IgD-negative memory B cell (primary cell): ENCODE measurements around the gene C10orf67. TPM values are rescaled to one million over a fixed set of nuclear protein-coding genes. Genes with fewer than 3 reads are reported as not detected.

Experiments
- H3K27ac Mint-ChIP-seq, 3 donors: one replicate each; pipeline ENCODE4 v1.8.0; 2020 to 2022; ENCODE audit warnings: mild to moderate bottlenecking in 3 of 3, mixed read lengths in 3 of 3, moderate library complexity in 1 of 3
- H3K27me3 Mint-ChIP-seq: one replicate; pipeline ENCODE4 v1.8.0; 2021; ENCODE audit warnings: mixed read lengths
- H3K36me3 Mint-ChIP-seq: one replicate; pipeline ENCODE4 v1.8.0; 2020; ENCODE audit warnings: mild to moderate bottlenecking, mixed read lengths
- H3K4me1 Mint-ChIP-seq, 3 donors: one replicate each; pipeline ENCODE4 v1.8.0; 2020 to 2022; ENCODE audit warnings: mixed read lengths in 3 of 3, mild to moderate bottlenecking in 1 of 3
- H3K4me3 Mint-ChIP-seq, 4 donors: one replicate each; pipeline ENCODE4 v1.8.0; 2020 to 2022; ENCODE audit warnings: mild to moderate bottlenecking in 4 of 4, mixed read lengths in 4 of 4, moderate library complexity in 3 of 4
- H3K9me3 Mint-ChIP-seq, 3 donors: one replicate each; pipeline ENCODE4 v1.8.0; 2020 to 2021; ENCODE audit warnings: mixed read lengths in 3 of 3, mild to moderate bottlenecking in 1 of 3
- polyA plus RNA-seq: library from polyadenylated mRNA; unstranded; fragments of 300-500 nt; fragmentation: Illumina TruSeq; gene quantifications from one replicate; pipeline ENCODE4 v1.2.3, GENCODE V29; 2021

Gene C10orf67
- polyA plus RNA-seq, 1 donor from 2014 or later = not detected

DNA sequence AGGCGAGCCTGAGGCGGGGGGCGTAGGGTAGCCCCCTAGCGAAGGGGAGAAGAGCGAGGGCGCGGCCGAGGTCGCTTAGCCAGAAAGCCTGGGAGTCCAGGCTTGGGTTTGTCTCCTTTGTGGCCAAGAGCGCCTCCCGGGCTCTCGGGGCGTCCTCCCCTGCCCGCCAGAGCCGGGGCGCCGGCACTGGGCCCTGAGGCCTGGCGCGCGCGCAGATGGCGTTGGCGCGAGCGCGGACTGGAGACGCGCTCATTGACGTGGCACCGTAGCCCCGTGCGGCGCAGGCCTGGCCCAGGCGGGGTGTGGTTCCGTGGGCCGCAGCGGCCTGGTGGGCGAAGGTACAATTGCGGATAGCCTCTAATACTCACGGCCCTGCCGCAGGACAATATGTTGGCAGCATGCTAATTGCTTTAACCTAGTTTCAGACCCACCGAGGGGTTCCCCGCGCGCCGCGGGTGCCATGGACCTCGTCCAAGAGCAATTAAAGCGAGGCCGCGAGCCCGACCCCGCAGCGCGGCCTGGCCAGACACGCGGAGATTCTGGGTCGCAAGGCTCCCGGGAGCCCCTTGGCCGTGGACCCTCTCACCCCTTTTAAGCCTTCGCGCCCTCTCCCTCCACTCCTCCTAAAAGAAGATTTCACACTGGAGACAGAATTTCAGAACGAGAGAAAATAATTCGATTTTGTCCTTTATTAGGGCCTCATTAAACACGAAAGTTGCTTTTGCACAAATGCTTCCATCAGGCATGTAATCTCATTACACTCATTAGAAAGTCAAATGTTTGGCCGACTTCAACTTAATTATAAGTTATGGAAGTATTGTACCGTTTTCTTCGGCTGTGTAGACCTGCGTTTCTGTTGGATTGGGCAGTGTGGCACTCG lies 149.4 kb downstream of the C10orf67 start:
- Mint-ChIP-seq H3K36me3 (no peaks in the 10 kb centered on the region), H3K9me3 (no peaks in the 10 kb centered on the region), H3K4me3 (no peak overlapping the region), H3K4me1 (peaks cover 0 to 3% (median 1%) of the 10 kb centered on the region in 3 donors), H3K27ac (peak overlapping the region in 1 of 3 donors; percentile 51), H3K27me3 (peaks cover 60% of the 10 kb centered on the region)

DNA sequence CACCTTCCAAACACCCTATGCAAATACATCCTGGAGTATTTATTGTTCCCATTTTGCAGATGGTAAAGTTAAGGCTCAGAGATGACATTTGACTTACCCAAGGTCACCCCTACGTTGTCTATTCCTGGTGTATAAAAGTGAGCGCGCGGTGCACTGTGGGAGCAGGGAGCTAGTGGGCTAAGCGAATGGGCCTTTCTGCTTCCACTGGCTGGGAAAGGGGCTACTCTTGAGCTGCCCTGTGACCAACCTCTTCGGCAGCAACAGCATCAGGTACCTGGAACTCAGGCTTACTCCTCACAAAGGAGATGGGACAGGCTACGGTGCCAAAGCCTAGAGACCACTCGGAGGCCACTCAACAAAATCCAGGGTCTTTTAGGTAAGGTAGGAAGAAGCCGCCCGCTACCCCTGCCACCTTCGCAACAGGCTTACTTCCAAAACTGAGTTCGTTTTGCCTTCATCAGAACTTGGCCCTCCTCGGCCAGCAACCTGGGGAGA lies 150.1 kb downstream of the C10orf67 start:
- no peak overlapping the region for H3K4me3 Mint-ChIP-seq
- H3K4me1 Mint-ChIP-seq = peaks cover 0 to 3% (median 1%) of the 10 kb centered on the region in 3 donors
- no peaks in the 10 kb centered on the region for H3K36me3 Mint-ChIP-seq
- H3K9me3 Mint-ChIP-seq = no peaks in the 10 kb centered on the region
- peaks cover 58% of the 10 kb centered on the region for H3K27me3 Mint-ChIP-seq
- H3K27ac Mint-ChIP-seq = peak overlapping the region in 1 of 3 donors; percentile 57

DNA sequence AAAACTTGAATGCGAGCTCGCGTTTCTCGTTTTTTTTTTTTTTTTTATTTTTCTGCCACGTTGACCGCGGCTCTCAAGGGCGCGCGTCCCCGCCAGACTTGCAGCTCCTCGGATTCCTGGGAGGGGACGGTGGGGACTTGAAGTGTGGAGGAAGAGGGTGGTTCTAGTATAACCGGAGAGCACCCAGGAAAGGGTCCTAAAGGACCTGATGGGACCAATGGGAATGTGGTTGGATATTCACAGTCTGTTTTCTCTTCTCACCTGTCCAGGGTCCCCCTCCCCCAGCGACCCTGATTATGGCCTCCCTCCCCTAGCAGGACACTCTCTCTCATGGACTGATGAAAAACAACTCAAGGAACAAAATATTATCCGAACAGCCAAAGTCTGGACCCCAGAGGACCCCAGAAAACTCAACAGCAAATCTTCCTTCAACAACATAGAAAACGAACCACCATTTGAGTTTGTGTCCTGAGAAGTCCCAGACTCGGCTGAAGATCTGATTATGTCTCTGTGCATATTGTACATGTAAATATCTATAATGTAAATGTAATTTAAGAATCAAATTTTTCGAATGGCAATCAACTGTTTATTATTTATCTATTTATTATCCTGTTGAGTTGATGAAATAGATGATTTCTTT lies 151.0 kb downstream of the C10orf67 start:
- peaks cover 0 to 3% (median 1%) of the 10 kb centered on the region in 3 donors for H3K4me1 Mint-ChIP-seq
- H3K4me3 Mint-ChIP-seq = peak overlapping the region in 2 of 4 donors; percentile 1 to 22
- H3K9me3 Mint-ChIP-seq = no peaks in the 10 kb centered on the region
- no peaks in the 10 kb centered on the region for H3K36me3 Mint-ChIP-seq
- peaks cover 60% of the 10 kb centered on the region for H3K27me3 Mint-ChIP-seq
- peak overlapping the region in 2 of 3 donors; percentile 39 to 64 for H3K27ac Mint-ChIP-seq

DNA sequence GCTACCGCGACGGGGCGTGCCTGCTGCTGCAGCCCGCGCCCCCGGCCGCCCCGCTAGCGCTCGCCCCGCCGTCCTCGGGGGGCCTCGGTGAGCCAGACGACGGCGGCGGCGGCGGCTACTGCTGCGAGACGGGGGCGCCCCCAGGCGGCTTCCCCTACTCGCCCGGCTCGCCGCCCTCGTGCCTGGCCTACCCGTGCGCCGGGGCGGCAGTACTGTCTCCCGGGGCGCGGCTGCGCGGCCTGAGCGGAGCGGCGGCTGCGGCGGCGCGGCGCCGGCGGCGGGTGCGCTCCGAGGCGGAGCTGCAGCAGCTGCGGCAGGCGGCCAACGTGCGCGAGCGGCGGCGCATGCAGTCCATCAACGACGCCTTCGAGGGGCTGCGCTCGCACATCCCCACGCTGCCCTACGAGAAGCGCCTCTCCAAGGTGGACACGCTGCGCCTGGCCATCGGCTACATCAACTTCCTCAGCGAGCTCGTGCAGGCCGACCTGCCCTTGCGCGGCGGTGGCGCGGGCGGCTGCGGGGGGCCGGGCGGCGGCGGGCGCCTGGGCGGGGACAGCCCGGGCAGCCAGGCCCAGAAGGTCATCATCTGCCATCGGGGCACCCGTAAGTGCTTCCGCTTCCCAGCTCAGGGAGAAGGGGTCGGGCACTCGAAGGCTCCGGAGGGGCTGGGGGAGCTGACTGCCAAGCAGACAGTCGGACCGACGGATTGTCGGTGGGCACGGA lies 151.7 kb downstream of the C10orf67 start:
- H3K4me1 Mint-ChIP-seq = peaks cover 0 to 3% (median 1%) of the 10 kb centered on the region in 3 donors
- H3K27ac Mint-ChIP-seq = no peak overlapping the region
- no peaks in the 10 kb centered on the region for H3K36me3 Mint-ChIP-seq
- peaks cover 58% of the 10 kb centered on the region for H3K27me3 Mint-ChIP-seq
- H3K9me3 Mint-ChIP-seq = no peaks in the 10 kb centered on the region
- H3K4me3 Mint-ChIP-seq = no peak overlapping the region

DNA sequence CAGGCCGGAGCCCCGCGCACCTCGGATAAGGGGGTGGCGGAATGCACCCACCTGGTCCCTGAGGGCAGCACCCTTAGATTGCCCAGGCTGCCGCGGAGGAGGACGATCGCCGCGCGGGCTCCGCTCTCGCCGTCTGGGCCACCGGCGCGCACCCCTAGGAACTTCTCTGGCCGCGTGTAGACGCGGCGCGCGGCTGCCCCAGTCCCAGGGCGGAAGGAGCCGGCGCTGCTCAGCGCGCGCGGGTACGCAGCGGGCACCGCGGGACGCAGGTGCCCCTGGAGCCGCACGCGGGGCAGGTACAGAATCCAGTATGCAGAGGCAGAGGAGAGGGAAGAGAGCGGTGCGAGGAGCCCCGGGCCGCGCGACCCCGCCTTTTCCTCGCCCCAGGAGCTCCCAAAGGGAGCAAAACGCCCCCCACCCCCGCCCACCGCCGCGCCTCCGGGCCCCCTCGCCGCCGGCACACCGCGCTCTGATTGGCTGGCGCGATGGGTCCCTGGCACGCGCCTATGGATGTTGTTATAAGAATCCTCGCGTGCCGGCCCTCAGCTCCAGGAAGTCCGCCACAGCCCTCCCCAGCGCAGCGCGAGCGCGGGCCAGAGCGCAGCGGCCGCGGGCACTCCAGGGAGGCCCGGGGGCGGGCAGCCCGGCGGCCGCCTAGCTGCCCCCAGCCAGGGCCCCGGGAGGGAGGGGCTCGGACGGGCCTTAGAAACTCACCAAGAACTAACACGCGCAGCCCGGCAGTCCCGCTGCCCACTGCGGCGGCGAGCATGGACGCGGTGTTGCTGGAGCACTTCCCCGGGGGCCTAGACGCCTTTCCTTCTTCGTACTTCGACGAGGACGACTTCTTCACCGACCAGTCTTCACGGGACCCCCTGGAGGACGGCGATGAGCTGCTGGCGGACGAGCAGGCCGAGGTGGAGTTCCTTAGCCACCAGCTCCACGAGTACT lies 152.6 kb downstream of the C10orf67 start, which contains the start of gene PTF1A:
Gene PTF1A, plus strand, starts transcription at position 549 of the 948 bp plus-strand sequence. Its CDS starts 219 bp downstream, at position 768.
- H3K9me3 Mint-ChIP-seq = no peaks in the 10 kb centered on the region
- H3K36me3 Mint-ChIP-seq = no peaks in the 10 kb centered on the region
- peaks cover 56% of the 10 kb centered on the region for H3K27me3 Mint-ChIP-seq
- no peak within 1 kb of the TSS for H3K4me3 Mint-ChIP-seq
- H3K27ac Mint-ChIP-seq = peak within 1 kb of the TSS in 2 of 3 donors; percentile 57 to 67
- peaks cover 0 to 3% (median 1%) of the 10 kb centered on the region in 3 donors for H3K4me1 Mint-ChIP-seq

DNA sequence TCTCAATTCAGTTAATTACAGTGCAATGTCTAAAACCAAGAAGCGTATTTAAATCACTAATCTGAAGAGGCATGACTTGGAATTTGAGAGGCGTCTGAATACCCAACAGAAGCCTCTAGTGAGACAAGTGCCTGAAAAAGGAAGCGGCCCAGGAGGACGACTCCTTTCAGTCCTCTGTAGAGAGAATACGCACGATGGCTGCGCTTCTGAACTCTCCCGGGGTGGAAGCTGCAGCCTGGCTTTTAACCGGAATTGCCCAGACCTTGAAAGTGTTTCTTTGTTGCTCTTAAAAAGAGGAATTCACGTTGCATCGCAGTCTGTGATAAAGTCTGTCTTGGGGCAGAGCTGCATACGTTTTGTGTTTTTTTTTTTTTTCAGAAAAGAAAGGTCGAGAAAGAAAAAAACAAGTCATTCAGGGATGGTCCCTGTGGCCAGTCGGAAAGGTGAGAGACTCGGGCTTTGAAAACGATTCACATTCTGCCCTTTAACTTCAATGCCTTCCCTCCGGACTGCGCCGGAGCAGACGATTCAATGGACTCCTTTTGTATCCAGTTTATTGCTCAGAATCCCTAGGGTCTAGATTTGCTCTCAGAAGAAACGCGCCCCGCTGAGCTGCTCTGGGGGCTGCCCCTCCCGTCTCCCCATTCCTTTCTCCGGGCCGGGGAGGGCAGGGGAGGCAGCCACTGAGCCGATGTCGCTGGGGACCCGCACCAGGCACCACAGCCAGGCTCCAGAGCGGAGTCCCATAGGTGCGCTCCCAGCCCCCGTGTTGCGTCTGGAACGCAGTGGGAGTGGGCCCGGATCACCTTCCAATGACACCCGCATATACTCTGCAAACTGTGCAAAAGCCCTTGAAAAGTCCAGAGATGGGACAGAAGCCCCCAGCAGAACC lies 153.5 kb downstream of the C10orf67 start:
- Mint-ChIP-seq H3K4me1 (peaks cover 0 to 3% (median 1%) of the 10 kb centered on the region in 3 donors), H3K4me3 (no peak overlapping the region), H3K27ac (peak overlapping the region; percentile 47 to 67 (median 57)), H3K27me3 (peaks cover 53% of the 10 kb centered on the region), H3K36me3 (no peaks in the 10 kb centered on the region), H3K9me3 (no peaks in the 10 kb centered on the region)

DNA sequence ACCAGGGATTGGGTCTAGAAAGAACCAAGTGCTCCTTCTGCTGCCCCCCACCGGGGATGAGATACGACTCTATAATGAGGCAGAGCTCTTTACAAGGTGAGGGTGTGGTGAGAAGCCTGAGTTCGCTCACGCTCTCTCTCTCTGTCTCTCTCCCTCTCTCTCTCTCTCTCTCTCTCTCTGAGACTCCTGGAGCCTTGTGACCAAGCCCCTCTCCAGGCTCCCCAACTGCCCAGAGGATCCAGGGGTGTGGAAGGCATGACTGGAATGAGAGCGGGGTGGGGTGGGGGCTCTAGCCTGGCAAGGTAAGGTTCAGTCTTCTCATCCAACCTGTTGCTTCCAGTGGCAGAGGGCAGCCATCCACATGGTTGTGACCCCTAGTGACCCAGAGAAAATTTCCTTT lies 155.6 kb downstream of the C10orf67 start:
- Mint-ChIP-seq H3K9me3 (no peaks in the 10 kb centered on the region), H3K27me3 (peaks cover 42% of the 10 kb centered on the region), H3K4me3 (no peak overlapping the region), H3K36me3 (no peaks in the 10 kb centered on the region), H3K4me1 (peaks cover 0 to 3% (median 1%) of the 10 kb centered on the region in 3 donors), H3K27ac (no peak overlapping the region)

DNA sequence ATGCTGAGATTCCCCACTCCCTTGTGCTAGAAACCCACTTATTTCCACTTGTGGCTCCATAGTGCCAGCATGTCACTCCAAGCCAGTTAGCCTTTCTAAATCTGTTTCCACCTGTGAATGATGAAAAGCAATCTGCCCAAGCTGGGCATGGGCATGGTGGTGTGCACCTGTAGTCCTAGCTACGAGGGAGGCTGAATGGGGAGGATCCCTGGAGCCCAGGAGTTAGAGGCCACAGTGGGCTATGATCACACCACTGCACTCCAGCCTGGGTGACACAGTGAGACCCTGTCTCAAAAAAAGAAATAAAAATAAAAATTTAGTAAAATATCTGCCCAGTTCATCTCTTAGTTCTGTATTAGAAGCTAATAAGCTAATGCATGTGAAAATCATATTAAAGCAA lies 157.4 kb downstream of the C10orf67 start:
- Mint-ChIP-seq H3K27ac (peak overlapping the region in 1 of 3 donors; percentile 32), H3K9me3 (peaks cover 0 to 1% (median 0%) of the 10 kb centered on the region in 3 donors), H3K4me3 (no peak overlapping the region), H3K36me3 (no peaks in the 10 kb centered on the region), H3K27me3 (peaks cover 42% of the 10 kb centered on the region), H3K4me1 (peaks cover 0 to 2% (median 0%) of the 10 kb centered on the region in 3 donors)

DNA sequence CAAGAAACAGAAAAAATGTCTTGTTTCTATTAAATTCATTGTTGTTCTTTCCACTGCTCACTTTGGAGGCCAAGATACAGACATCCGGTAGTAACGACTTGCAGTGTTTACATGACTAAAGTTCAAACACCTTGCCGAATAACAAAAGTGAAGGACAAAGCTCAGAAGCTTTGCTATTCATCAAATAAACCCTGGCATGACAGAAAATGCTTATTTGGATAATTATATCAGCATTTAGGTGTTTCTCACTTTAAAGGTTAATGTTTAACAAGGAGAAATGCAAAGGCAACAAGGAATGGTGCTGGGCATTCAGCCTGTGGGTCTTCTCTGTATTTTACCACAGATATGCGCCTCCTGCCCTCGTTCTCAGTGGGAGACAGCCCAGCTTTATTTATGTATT lies 157.9 kb downstream of the C10orf67 start:
- H3K9me3 Mint-ChIP-seq = peaks cover 0 to 1% (median 0%) of the 10 kb centered on the region in 3 donors
- peaks cover 0 to 2% (median 0%) of the 10 kb centered on the region in 3 donors for H3K4me1 Mint-ChIP-seq
- H3K27ac Mint-ChIP-seq = no peak overlapping the region
- no peak overlapping the region for H3K4me3 Mint-ChIP-seq
- no peaks in the 10 kb centered on the region for H3K36me3 Mint-ChIP-seq
- H3K27me3 Mint-ChIP-seq = peaks cover 42% of the 10 kb centered on the region

DNA sequence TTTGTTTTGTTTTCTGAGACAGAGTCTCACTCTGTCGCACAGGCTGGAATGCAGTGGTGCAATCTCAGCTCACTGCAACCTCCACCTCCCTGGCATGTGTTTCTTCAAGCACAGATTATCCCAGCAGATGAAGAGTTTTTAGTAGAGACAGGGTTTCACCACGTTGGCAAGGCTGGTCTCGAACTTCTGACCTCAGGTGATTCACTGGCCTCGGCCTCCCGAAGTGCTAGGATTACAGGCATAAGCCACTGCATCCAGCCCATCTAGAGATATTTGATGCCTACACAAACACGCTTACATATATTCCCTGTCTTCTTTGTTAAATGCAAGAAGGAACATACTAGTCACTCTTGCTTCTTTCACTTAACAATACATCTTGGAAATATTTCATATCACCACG lies 158.4 kb downstream of the C10orf67 start:
- H3K4me1 Mint-ChIP-seq = peaks cover 0 to 2% (median 0%) of the 10 kb centered on the region in 3 donors
- H3K27ac Mint-ChIP-seq = no peak overlapping the region
- H3K36me3 Mint-ChIP-seq = no peaks in the 10 kb centered on the region
- H3K9me3 Mint-ChIP-seq = peaks cover 0 to 1% (median 0%) of the 10 kb centered on the region in 3 donors
- no peak overlapping the region for H3K4me3 Mint-ChIP-seq
- H3K27me3 Mint-ChIP-seq = peaks cover 42% of the 10 kb centered on the region

DNA sequence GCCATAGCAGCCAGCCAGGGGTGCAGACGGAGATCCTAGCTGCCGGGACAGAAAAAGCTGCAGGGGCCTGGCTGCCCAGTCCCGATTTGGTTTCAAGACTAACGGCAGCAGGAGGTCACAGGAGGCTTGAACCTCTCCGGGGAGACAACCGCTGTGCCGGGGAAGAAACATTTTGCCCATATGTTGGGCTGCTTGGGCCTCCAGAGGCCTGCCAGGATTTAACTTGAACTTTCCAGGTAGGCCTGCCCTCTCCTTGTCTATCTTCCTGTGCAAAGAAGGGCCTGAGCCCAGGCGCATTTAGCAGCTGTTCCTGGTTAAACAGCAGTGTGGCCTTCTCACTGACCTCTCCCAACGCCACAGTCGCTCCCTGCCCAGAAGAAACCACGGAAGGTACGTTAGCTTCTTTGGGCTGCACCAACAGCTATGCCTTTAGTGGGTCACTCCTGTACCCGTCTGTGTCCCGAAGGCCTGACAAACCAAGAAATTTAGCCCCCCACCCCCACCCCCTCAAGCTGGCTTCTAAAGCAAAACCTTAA lies 169.6 kb downstream of the C10orf67 start:
- peaks cover 46% of the 10 kb centered on the region for H3K27me3 Mint-ChIP-seq
- H3K4me1 Mint-ChIP-seq = peaks cover 0 to 2% (median 2%) of the 10 kb centered on the region in 3 donors
- peak overlapping the region in 1 of 3 donors; percentile 31 for H3K27ac Mint-ChIP-seq
- no peak overlapping the region for H3K4me3 Mint-ChIP-seq
- H3K9me3 Mint-ChIP-seq = peaks cover 0 to 9% (median 2%) of the 10 kb centered on the region in 3 donors
- peaks cover 3% of the 10 kb centered on the region for H3K36me3 Mint-ChIP-seq

DNA sequence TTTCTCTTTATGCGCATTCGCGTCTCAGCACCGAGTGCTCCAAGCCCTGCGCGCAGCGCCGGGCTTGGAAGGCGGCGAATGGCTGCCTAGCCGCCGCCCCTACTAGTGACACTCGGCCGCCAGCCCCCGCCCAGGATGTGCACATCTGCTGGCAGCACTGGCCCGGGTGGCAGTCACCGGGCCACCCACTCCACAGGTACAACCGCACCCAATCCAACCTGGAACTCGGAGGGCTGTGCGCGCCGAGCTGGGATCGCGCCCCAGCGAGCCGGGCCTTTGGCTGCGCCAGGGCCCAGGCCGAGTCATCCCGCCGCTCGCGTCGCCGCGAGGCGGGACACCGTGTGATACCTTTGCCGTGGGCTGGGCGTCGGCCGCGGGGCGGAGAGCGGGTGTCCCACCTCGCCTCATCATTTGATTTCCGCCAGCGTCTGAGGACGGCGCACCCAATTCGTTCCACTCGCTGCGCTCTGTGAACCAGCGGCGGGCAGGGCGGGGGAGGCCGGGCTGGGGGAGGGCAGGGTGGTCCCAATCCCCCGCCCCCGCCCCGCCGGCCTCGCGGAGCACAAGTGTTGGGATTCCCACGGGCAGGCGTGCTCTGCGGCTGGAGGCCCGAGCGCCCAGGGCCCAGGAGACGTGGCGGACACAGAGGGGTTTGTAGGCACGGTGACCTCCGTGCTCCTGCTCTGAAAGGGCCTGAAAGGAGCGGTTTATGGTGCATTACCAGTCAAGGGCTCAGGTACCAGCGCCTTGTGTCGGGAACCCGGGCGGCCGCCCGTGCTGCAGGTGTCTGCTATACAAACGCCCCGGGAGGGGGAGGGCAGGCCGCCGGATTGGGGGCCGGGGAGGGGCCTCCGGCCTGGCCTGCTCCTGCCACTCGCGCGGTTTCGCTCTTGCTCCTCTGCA lies 170.3 kb downstream of the C10orf67 start:
- peaks cover 48% of the 10 kb centered on the region for H3K27me3 Mint-ChIP-seq
- H3K4me3 Mint-ChIP-seq = peak overlapping the region in 1 of 4 donors; percentile 26
- H3K36me3 Mint-ChIP-seq = peaks cover 3% of the 10 kb centered on the region
- peaks cover 0 to 2% (median 2%) of the 10 kb centered on the region in 3 donors for H3K4me1 Mint-ChIP-seq
- H3K9me3 Mint-ChIP-seq = peaks cover 0 to 9% (median 0%) of the 10 kb centered on the region in 3 donors
- no peak overlapping the region for H3K27ac Mint-ChIP-seq
